Measurements from ENCODE around the gene FER1L5.

The FER1L5 gene

DNA sequence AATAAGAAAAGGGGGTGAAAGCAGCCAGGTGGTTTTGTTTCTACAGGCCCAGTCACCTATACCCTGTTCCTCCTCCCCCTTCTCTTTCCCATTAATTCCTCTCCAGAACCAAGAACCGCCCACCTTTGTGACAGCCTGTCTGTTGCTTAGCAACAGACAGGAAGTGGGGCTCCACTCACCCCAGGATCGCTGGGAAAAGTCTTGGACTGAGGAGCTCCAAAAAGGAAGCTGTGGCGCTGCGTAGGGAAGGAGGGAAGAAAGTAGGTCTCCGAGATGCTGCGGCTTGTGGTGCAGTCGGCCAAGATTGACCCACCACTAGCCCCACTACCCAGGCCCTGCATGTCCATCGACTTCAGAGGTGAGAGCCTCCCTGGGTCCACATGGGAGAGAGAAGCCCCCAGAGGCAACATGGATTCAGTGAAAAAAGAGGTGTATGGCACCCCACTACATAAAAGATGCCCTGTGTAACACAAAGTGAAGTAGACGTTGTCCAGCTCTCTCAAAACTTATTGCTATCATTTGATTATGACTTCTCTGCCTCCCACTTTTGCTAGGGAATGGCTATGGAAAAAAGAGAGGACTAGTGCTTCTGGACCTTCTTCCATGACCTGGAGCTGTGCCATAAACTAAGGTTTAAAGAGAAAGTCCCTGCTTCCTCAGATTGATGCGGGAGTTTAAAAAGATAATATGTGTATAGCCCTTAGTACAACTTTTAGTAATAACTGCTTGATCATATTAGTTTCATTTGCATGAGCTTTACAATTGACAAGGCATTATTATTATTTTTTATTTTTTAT lies at the start of gene FER1L5:
TSS of gene FER1L5 (plus strand) at position 201 of the 797 bp plus-strand sequence. CDS start at position 274, 73 bp downstream.
- no peak for DNase-seq

DNA sequence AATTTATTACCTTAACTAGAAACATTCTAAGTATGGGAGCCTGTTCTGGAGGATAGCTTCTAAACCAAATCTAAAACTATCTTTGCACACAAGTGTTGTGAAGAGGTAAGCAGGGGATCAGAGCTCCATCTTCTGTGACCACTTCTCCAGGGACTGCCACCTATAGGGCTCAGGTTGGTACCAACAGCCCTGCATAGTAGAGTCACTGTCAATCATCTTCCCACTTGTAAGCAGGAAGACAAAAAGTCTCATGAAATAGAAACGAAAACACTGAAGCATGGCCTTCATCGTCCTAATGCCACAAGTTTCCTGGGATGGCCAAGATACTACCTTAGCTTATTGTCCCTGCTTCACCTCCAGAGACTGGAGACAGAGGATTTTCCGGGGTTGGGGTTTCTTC lies 48.3 kb upstream of the FER1L5 start:
- no peak for DNase-seq

DNA sequence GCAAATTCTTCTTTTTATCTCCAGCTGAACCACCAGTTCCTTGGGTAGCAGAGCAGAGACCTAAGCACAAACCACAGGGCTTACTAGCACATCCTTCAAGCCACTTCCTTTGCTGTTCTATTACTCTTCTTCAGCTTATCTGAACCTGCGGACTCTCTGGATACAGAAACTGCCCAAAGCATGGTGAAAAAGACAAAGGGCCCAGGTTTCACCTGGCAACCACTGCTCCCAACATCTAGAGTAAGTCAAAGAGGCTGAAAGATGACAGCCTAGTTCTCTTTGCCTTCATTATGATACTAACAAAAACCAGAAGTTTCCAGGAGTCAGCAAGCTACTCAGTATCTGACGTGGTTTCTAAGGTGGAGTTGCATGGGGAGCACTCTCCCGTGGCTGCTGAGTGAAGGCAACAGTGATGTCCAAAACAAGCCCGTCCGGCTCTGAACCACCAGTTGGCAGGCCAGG lies 47.8 kb upstream of the FER1L5 start:
- no peak for DNase-seq

DNA sequence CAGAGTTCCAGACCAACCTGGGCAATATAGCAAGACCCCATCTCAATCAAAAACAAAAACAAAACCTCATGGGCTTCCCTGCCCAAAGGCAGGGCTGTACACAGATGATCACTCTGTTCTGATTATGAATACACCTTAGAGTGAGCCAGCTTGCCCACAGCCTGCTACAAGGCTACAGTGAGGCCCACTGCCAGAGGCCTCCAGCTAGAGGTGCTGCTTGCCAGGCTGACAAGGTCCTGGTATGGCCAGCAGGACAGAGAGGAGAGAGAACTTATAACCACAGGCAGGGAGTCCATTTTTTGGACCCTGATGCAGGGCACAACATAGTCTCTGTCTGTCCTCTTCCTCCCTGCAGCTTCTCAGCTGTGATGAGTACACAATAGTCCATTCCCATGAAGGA lies 46.0 kb upstream of the FER1L5 start:
- no peak for DNase-seq

DNA sequence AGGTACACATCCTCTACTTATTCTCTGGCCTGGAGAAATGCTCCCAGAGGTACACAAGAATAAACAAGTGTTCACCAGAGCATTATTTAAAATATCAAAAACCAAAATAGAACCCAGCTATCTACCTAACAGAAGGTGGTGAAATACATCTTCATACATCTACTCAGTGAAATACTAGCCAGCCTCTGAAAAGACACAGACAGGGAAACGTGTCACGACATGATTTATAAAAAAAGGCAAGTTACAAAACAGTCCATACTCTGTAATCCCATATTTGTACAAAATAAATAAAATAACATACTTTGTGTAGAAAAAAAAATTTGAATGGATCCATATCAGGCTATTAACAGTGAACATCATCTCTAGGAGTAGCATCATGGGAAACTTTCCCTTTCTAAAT lies 42.6 kb upstream of the FER1L5 start:
- no peak for DNase-seq

DNA sequence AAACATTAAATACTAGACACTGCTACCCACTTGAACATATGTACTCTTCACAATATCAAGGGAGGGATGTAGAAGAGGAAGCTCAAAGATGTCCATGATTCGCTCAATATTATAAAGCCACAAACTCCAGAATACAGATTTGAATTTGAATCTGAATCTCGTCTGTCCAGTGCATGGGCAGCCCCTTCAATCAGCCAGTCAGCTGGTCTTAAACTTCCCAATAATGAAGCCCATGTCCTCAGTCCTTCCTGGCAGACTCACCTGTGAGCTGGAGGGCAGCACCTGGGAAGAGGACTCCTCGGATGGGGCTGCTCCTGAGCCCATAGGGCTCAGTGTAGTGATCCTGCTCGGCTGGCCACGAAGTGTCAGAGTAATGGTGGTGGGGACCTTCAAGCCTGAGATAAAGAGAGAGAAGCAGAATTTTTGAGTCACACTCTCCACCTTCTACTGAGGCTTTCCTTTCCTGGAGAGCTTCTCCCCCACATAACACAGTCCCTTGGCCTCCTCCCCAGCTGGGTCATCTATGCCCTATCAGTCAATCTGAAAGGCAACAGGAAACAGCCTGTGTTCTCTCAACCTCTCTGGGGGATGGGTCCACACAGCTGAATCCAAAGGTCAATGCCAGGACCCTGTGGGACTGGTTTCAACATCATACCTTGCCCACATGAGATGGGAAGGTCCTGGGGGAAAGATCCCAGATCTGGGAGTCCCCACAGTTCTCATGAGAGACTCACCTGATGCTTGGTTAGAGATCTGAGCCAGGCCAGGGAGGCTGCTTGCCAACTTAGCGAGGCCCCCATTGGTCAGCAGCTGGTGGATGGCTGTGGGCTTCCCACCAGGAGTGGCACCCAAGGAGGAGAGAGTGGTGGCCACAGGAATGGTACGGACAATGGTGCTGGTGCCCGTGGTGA lies 40.9 kb upstream of the FER1L5 start:
- no peak for DNase-seq

DNA sequence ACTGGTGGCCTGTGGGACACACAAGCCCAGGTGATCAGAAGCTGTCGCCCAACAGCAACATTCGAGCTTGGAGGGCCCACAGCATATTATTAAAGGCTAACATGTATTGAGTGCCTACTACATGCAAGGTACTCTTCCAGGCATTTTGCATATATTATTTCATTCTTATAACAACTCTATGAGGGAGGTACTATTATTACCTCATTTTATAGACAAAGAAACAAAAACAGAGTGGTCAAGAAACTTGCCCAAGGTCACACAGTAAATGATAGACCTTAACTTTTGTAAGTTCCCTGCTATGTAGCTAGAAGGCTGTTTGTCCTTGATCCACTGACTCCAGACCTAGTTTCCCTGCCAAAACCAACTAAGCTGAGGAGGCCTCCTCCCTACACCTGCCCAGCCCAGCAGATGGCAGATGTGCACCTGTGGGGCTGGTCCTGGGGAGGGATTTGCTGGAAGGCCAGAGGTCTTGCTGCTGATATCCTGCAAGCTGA lies 40.2 kb upstream of the FER1L5 start:
- DNase-seq = no peak

DNA sequence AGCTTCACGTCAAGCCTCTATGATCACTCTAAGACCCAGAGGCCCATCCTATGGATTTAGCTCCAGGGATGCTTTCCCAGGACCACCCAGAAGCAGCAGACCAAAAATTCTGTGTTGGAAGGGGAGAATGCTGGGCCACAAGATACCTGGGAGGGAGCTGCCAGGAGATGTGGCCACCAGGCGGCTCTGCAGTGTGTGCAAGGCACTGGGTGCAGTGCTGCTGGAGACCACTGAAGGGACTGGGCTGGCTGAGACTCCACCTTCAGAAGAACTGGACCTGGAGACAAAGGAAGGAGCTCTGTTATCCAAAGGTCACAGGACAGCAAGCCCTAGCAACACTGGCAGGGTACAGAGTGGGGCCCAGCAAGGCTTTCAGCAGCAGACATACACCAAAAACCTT lies 38.5 kb upstream of the FER1L5 start:
- no peak for DNase-seq

DNA sequence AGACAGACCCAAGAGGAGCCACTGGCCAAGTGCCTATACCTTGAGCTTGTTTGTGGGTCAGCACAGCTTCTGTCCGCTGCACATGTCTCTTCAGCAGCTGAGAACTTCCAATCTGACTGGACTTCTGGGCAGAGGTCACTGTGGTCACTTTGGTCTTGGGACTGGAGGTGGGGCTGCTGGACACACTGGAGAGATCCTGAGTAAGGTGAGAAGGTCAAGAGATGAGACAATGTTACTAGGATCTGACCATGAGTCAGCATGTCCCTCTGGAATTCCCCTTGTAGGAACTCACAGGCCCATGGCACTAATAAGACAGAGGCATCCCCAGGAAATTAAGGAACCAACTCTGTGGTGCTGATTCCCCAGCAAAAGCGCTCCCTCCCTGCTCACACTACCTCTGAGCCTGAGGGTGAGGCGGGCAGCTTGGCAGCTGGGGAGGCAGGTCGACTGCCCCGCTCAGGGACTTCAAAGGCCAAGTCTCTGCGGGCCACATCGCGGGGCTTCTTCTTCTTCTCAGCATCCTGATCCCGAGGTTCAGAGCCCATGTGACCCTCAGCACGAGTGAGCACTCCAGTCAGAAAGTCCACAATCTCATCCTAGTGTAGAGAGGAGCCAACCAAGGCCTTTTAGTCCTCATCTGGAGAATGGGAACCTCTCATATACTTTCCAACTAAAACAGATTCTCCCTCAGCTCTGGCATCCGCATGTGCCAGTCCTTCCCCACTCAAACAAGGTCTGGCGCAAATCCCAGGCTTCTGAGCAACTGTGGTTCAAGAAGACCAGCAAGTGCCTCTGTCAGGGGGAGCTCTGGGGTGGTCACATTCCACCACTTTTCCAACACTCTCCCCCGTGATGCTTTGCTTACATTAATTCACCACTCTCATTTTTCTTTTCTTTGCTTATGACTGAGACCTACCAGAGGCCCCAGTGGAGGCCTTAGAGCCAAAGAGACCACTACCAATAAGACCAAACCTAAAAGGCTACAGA lies 33.8 kb upstream of the FER1L5 start:
- no peak for DNase-seq

DNA sequence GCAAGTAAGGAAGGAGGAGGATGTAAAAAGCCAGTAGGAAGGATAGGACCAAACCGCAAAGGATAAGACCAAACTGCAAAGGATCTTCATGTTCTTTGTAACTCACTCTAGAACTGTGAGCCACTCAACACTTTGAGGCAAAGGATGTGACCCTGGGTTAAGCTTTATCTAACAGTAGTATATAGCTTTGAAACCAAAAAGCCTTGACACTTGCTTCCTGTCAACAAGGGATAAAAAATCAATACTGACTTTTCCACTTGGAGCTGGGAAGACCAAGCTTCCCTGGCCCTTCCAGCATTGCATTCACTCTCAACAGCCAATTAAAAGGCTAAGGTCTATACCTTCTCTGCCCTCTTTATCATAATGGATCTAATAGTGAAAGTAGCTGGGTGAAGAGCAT lies 26.4 kb upstream of the FER1L5 start:
- DNase-seq = no peak

DNA sequence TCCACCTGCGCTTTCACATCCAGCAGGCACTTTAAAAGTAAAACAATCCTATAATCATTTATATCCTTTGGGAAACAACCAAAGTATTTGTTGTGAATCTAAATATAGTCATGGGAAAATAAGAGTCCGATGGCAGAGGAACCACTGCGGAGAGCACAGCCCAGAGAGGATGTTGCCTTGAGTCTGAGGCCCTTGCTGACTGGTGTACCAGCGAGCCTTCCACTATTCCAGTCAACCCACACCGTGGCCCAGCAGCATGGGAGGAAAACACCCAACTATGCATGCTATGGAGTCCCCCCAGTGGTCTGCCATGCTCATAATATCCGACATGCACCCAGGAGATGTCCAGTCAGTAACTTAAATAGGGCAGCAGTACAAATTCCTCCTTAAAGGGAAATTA lies 26.0 kb upstream of the FER1L5 start:
- no peak for DNase-seq

DNA sequence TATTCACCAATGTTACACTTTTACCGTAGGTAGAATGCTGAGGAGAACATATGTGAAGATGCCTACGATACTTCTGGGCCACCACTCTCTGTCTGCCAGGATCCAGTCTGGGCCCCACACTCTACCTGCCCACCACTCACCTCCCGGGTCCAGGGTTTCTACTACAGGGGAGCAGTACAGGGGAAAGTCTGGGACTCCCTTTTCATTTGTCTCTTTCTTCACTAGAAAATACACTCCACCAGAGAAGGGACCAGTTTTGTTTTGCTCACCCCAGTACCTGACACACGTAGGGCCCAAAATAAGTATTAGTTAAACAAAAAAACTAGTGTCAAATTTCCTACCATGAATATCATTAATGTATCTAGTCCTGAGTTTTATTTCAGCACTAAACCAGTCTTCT lies 25.6 kb upstream of the FER1L5 start:
- no peak for DNase-seq

DNA sequence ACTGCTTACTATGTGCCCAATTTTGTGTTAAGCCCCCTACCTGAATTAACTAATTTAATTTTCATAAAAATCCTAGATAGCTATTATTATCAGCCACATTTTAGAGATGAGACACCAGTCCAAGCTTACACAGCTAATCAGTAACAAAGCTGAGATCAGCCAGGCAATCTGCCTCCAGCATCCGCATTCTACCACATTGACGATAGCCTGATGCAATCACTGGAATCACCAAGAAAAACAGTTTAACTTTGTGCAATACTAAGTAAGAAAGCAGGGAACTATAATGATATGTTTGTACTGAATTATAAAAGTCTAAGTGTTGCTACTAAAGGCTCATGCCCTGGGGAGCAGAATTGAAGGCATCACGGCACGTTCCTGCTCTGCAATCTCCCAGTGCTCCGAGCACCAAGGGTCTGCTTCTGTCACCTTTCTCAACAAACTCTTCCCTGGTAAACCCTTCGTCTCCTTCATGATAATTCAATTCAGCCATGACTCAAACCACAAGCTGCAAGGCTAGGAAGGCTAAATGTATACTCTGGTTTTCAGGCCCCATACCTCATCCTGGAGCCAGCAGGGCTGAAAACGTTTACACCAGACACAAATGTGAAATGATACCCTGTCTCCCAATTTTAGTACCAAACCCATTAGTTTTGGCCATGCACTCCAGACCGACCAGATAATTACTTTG lies 23.8 kb upstream of the FER1L5 start:
- DNase-seq = no peak

DNA sequence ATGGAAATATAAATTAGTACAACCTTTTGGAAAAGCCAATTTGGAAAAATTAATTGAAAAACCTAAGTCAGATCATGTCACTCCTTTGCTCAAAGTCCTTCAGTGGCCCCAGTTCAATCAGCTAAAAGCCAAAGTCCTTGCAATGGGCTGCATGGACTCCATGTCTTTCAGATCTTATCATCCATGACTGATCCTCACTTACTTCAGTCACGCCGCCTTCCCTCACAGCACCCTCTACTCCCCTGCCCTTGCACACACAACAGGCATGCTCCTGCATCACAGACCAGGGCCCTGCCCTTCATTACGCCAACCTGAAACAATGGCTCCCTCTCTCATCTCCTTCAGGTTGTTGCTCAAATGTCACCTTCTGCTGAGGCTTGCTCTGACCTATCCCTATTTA lies 20.0 kb upstream of the FER1L5 start:
- no peak for DNase-seq

DNA sequence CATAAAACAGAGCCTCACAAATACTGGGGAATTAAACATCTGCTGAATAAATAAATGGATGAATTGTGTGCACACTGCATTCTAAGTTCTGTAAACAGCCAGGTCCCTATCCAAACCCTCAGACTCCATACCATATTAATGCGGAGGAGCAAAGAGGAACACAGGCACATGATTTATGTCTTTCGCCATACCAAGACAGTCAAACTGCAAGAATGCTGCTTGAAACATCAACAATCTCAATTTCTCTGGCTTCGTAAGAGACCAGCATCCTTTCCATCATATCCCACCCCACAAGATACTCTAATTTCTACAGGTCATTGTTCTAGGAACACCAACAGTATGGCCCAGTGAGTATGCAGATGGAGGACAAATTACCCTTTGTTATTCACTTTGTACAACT lies 19.4 kb upstream of the FER1L5 start:
- no peak for DNase-seq

DNA sequence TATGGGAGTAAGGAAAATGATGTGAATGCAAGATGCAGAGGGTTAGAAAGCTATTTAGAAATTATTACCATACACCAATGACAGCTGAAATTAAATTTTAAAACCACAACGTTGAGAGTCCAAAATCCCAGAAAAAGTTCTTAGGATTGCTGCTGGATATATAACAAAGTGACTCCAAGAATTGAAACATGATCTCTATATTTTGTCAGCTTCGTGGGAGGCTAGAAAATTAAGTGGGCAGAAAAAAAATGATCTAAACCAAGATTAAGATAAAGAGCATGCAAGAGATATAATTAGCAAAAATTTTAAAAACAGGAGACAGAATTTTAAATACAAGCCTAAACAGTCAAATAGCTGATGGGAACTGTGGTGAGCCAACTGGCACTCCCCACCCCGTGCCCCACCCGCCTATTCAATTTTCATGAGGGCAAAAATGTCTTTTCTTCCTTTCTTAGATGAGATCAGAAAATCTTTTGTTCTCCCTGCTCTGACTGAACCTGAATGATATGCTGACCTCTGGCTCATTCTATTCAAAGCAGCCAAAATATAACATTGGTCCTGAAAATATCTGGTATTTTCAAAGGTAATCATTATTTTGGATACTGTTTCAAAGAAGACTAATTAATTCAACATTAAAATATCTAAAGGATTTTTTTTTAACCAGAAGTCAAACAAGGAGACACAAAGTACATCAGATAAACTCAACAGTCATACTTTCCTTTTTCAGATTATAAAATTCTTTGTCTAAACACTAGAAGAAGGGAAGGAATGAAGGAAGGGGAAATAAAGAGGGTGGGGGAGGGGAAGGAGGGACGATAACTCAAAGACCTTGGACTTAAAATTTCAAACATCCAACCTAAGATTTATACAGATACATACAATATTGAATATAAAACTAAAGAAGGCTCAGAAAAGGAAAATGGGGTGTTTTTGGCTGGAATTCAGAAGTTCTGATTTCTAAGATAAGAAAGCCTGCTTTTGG lies 16.7 kb upstream of the FER1L5 start:
- DNase-seq = no peak

DNA sequence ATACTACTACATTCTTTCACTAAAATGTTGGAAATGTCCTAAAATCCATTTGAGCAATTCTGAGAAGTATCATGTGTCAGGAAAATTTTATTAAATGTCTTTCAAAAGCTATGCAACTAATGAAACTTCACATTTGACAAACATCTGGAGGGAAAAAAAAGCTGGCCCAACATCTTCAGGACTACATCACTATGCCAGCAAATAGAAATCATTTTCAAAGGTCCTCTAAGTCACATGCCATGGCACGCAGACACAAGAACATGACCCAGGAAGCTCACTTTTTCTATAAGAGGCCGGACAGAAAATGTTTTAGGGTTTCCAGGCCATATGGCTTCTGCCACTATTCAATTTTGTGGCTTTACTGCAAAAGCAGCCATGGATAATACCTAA lies 16.0 kb upstream of the FER1L5 start:
- no peak for DNase-seq

DNA sequence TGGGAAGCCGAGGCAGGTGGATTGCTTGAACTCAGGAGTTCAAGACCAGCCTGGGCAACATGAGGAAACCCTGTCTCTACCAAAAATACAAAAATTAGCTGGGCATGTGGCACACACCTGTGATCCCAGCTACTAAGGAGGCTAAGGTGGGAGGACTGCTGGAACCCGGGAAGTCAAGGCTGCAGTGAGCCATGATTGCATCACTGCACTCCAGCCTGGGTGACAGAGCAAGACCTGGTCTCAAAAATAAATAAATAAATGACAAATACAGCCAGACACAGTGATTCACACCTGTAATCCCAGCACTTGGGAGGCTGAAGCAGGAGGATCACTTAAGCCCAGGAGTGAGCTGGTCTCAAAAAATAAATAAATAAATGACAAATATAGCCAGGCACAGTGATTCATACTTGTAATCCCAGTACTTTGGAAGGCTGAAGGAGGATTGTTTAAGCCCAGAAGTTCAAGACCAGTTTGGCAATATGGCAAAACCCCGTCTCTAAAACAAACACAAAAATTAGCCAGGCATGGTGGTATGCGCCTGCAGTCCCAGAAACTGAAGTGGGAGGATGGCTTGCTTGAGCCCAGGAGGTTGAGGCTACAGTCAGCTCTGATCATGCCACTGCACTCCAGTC lies 10.6 kb upstream of the FER1L5 start:
- no peak for DNase-seq

DNA sequence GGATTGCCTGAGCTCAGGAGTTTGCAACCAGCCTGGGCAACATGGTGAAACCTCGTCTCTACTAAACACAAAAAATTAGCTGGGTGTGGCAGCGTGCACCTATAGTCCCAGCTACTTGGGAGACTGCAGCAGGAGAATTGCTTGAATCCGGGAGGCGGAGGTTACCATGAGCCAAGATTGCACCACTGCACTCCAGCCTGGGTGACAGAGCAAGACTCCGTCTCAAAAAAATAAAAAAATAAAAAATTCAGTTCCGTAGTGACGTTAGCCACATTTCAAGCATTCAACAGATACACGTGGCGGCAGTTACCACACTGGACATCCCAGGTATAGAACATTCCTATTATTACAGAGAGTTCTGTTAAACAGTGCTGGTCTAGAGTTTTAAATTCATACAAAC lies 8.9 kb upstream of the FER1L5 start:
- DNase-seq = no peak

DNA sequence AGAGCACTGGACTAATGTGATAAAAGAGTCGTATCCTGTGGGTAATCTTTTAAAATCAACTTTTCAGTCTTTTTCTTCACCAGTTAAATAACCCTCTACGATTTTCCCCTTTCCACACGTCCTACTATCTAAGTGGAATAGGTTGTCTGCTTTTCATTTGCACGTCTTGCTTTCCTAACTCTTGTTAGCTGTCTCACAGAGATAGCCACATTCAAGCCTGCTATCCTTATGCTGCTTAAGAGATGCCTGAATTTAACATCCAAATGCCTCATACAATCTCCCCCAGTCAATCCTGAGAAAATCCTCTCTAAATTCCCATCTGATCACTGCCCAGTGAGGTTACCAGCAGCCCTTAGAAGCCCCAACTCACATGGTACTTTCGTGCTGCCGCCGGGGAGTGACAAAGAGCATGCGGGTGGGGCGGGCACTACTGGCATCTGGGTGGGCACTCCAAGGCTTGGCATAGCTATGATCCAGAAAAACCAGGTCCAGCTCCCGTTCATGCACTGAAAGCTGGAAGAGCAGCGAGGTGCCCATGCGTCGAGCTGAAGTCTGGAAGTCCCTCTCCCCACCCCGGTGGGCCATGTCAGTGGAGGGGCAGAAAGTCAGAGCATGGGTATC lies 5.9 kb upstream of the FER1L5 start:
- DNase-seq = no peak

Data from activated T-cell treated with anti-CD3 and anti-CD28 coated beads, Interleukin-2, amount 50 U/mL, for 1 hour (primary cell).